Measurements from ENCODE around the gene SCNN1A.

GRCh38 chr12:6374786-6375160, 590 bp downstream of the SCNN1A start:
- TF ChIP-seq CTCF (conservative IDR thresholded peaks at IDR 0.05; ENCODE audit: low read length), result no peak
- TF ChIP-seq EZH2phosphoT487 (IDR thresholded peaks at IDR 0.05; ENCODE audit: borderline replicate concordance, low read depth, low read length), result no peak
